GM12878 (cell line): ENCODE data around the gene DLG2. TPM values are rescaled to one million over a fixed set of nuclear protein-coding genes. Genes with fewer than 3 reads are reported as not detected.

ENCODE experiments used
- ATAC-seq: fragments of 200-7000 bp; cut with Tn5 transposase; 3 replicates; pipeline ENCODE4 v1.9.1; 2020; ENCODE audit warnings: mild to moderate bottlenecking, moderate library complexity
- BruUV-seq: library from RNA; stranded (reverse); fragments of 400-500 nt; replicated peaks from 2 replicates; lab custom pipeline; 2021; lab: Mats Ljungman, UMichigan
- CTCF ChIA-PET: fragments of 300-600 bp; sonication (Branson Sonifier 250); formaldehyde crosslinking; extraction: SDS; loops from one replicate; lab custom pipeline; 2021; ENCODE audit warnings: inconsistent platforms; lab: Yijun Ruan, JAX
- POLR2A ChIA-PET: fragments of 350-600 bp; formaldehyde crosslinking; extraction: SDS; loops from one replicate; lab custom pipeline; 2021; ENCODE audit warnings: inconsistent platforms; lab: Charles Lee
- RAD21 ChIA-PET: fragments of 300-600 bp; sonication (Branson Sonifier 250); formaldehyde crosslinking; loops from one replicate; lab custom pipeline; 2023; ENCODE audit warnings: antibody characterized with exemption; ENCODE audit not compliant: unreplicated experiment; lab: Charles Lee
- SMC1A ChIA-PET: fragments of 300-600 bp; sonication (Branson Sonifier 250); formaldehyde crosslinking; loops from one replicate; lab custom pipeline; 2023; ENCODE audit not compliant: unreplicated experiment, uncharacterized antibody; lab: Charles Lee
- DNase-seq: peaks from one replicate; pipeline ENCODE4 v3.0.0-alpha.2; 2011; ENCODE audit warnings: low read depth, low spot score
- FAIRE-seq: peaks from 3 replicates; lab custom pipeline; 2011; peaks lifted over from hg19 to GRCh38; lab: Jason Lieb, UNC
- H2AFZ ChIP-seq: 2 replicates; pipeline ENCODE4 v1.6.0; 2011; ENCODE audit warnings: low read depth, low read length, control low read depth; ENCODE audit not compliant: control insufficient read depth
- H3K27ac ChIP-seq: 2 replicates; pipeline ENCODE4 v1.5.1; 2011; ENCODE audit warnings: control low read depth; ENCODE audit not compliant: control insufficient read depth, insufficient read depth
- H3K27me3 ChIP-seq, 2 experiments: replicated peaks in 1 of 2; 2 replicates each; pipeline versions ENCODE4 v1.6.0 to v1.6.1; 2011; ENCODE audit warnings: low read length in 1 of 2; ENCODE audit not compliant: control insufficient read depth in 2 of 2, insufficient read depth in 2 of 2
- H3K36me3 ChIP-seq, 2 experiments: 2 replicates each; pipeline ENCODE4 v1.5.1; 2011; ENCODE audit warnings: low read length in 1 of 2; ENCODE audit not compliant: control insufficient read depth in 2 of 2, insufficient read depth in 2 of 2
- H3K4me1 ChIP-seq: 2 replicates; pipeline ENCODE4 v1.6.1; 2011; ENCODE audit warnings: mild to moderate bottlenecking, low read length, moderate library complexity, mixed read lengths; ENCODE audit not compliant: control insufficient read depth, insufficient read depth
- H3K4me2 ChIP-seq: 2 replicates; pipeline ENCODE4 v1.6.0; 2011; ENCODE audit warnings: control low read depth; ENCODE audit not compliant: control insufficient read depth, insufficient read depth
- H3K4me3 ChIP-seq: fragments of 200-600 bp; sonication (generic); 2 replicates; pipeline ENCODE4 v1.5.1; 2016
- H3K79me2 ChIP-seq: 2 replicates; pipeline ENCODE4 v1.6.0; 2011; ENCODE audit warnings: low read length; ENCODE audit not compliant: control insufficient read depth, insufficient read depth
- H3K9ac ChIP-seq: 2 replicates; pipeline ENCODE4 v1.8.0; 2011; ENCODE audit warnings: low read length, control low read depth, mixed read lengths; ENCODE audit not compliant: control insufficient read depth, insufficient read depth
- H3K9me3 ChIP-seq: replicated peaks from 3 replicates; pipeline ENCODE4 v1.5.1; 2011; ENCODE audit warnings: mild to moderate bottlenecking, low read length; ENCODE audit not compliant: control insufficient read depth, insufficient read depth
- H4K20me1 ChIP-seq: 2 replicates; pipeline ENCODE4 v1.6.0; 2011; ENCODE audit not compliant: control insufficient read depth, insufficient read depth
- BACH1 ChIP-seq: fragments of 450-650 bp; IDR thresholded peaks from 2 replicates; pipeline ENCODE4 v1.6.1; 2017; ENCODE audit warnings: mild to moderate bottlenecking, borderline replicate concordance
- WGBS: methylation state at CpG from one replicate; pipeline ENCODE4 v1.1.6; 2016; ENCODE audit warnings: low lambda C conversion rate; ENCODE audit not compliant: insufficient replicate concordance, insufficient coverage; ENCODE audit errors: missing lambda C conversion rate; 5-methylcytosine and 5-hydroxymethylcytosine counted together
- in situ Hi-C: fragments of 300-500 bp; cut with MboI; formaldehyde crosslinking; loops from 9 replicates; pipeline ENCODE4 v1.14.3; 2018; ENCODE audit warnings: mixed read lengths
- intact Hi-C: fragments of 100-400 bp; cut with micrococcal nuclease; formaldehyde crosslinking; loops from one replicate; pipeline ENCODE4 v1.14.2; 2022; ENCODE audit not compliant: unreplicated experiment
- polyA plus RNA-seq, 11 experiments: library from polyadenylated mRNA; depleted of rRNA in 4 of 11; unstranded in 6 of 11; stranded (reverse) in 5 of 11; fragments of >200 nt; fragmentation: Nextera tagmentation in 4 of 11; fragmentation: Illumina TruSeq in 1 of 11; extraction: Ambion mirVana in 4 of 11; extraction: Trizol in 1 of 11; gene quantifications; 1 replicate in 1 of 11; 2 replicates in 10 of 11; pipeline versions ENCODE4 v1.2.1 to v1.2.3, GENCODE V29; 2011 to 2016; ENCODE audit warnings: inconsistent platforms in 2 of 11, missing spikeins in 2 of 11, low read depth in 1 of 11
- total RNA-seq, 4 experiments: library from RNA; depleted of rRNA in 3 of 4; stranded (reverse); fragments of >200 nt in 3 of 4; fragmentation: Illumina TruSeq in 1 of 4; extraction: Trizol in 1 of 4; gene quantifications; 2 replicates each; pipeline versions ENCODE4 v1.2.1 to v1.2.3, GENCODE V29; 2013 to 2021
- TF ChIP-seq, protein P1 (sequence below): fragments of 450-650 bp; IDR thresholded peaks from 2 replicates; pipeline ENCODE4 v1.6.1; 2017; ENCODE audit warnings: mild to moderate bottlenecking, moderate library complexity
- TF ChIP-seq, protein P2 (sequence below): IDR thresholded peaks from 2 replicates; pipeline ENCODE4 v1.6.1; 2011; ENCODE audit warnings: low read depth, mild to moderate bottlenecking, low read length, moderate library complexity, borderline replicate concordance; ENCODE audit errors: extremely low read depth

Gene DLG2
- total and polyA plus RNA-seq, 10 of the 15 experiments (the other 5 are each of a cell fraction or from before 2014, with no cell fraction given) = 0.09 to 0.98 (median 0.35) TPM

DNA sequence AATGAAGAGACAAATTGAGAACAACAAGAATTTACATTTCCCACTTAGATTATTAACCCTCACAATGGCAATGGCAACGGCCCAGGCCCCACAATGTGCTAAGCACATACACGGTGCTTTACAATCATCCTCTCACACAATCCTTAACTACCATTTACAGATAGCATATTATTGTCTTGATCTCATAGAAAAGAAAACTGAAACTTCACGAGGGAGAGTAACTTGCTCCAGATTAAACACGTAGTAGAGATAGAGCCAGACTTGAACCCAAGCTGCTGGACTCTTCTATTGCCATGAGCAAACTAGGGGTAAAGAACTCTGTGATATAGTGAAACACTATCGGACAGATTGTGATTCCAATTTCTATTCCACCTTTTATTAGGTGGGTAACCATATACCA, 665.1 kb downstream of the DLG2 start:
- SMC1A ChIA-PET = interaction anchor here (1.2 kb wide), 1 partner anchor 19 kb away, joined by 3 read pairs; no protein-coding TSS in a partner anchor
- H3K4me2 ChIP-seq = no peak overlapping the region
- no peak for TF ChIP-seq BACH1
- CTCF ChIA-PET = no interaction called here
- no peak overlapping the region for H3K9ac ChIP-seq
- H2AFZ ChIP-seq = no peak overlapping the region
- no peaks in the 10 kb centered on the region for H3K4me1 ChIP-seq
- ATAC-seq (no peak), DNase-seq (no peak), FAIRE-seq (no peak)
- no peak overlapping the region for H3K4me3 ChIP-seq
- no peaks in the 10 kb centered on the region for H3K79me2 ChIP-seq
- in situ Hi-C loops = no loop called here
- H3K27ac ChIP-seq = no peak overlapping the region
- 24% methylated on average over 5 of the region's 5 CpGs for WGBS
- BruUV-seq = no TSS peak
- H3K27me3 ChIP-seq = no peaks in the 10 kb centered on the region
- no peaks in the 10 kb centered on the region for H3K9me3 ChIP-seq
- no peaks in the 10 kb centered on the region for H3K36me3 ChIP-seq
- RAD21 ChIA-PET = no interaction called here
- intact Hi-C loops = no loop called here
- no peaks in the 10 kb centered on the region for H4K20me1 ChIP-seq
- POLR2A ChIA-PET = no interaction called here

DNA sequence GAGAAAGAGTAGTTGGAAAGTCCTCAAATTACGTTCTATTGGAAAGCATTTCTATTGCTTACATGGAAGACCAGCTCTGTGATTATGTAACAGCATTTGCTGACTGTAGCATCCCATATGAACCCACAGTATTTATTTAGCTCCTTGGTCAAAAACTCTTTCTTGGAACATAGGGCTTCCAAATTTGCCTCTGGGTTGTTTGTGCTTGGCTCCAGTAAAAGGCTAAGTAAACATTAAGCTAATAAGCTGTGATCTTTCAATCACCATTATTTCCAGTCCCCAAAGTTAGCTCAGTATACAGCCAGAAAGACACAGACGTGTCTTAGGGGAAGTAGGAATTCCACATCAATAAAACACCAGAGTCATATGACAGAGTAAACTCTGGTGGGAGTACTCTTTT, 668.8 kb downstream of the DLG2 start:
- intact Hi-C loops (no loop called here), in situ Hi-C loops (no loop called here)
- DNase-seq (no peak), FAIRE-seq (no peak), ATAC-seq (no peak)
- no peaks in the 10 kb centered on the region for H3K79me2 ChIP-seq
- no peaks in the 10 kb centered on the region for H3K27me3 ChIP-seq
- no peak overlapping the region for H3K9ac ChIP-seq
- H3K4me1 ChIP-seq = no peaks in the 10 kb centered on the region
- no TSS peak for BruUV-seq
- no peaks in the 10 kb centered on the region for H3K36me3 ChIP-seq
- 3% methylated on average over 2 of the region's 2 CpGs for WGBS
- POLR2A ChIA-PET = no interaction called here
- H2AFZ ChIP-seq = no peak overlapping the region
- no peaks in the 10 kb centered on the region for H4K20me1 ChIP-seq
- no peak overlapping the region for H3K4me2 ChIP-seq
- no peak overlapping the region for H3K27ac ChIP-seq
- H3K4me3 ChIP-seq = no peak overlapping the region
- SMC1A ChIA-PET = no interaction called here
- H3K9me3 ChIP-seq = no peaks in the 10 kb centered on the region
- CTCF ChIA-PET = no interaction called here
- RAD21 ChIA-PET = no interaction called here
- TF ChIP-seq, protein P1, sequence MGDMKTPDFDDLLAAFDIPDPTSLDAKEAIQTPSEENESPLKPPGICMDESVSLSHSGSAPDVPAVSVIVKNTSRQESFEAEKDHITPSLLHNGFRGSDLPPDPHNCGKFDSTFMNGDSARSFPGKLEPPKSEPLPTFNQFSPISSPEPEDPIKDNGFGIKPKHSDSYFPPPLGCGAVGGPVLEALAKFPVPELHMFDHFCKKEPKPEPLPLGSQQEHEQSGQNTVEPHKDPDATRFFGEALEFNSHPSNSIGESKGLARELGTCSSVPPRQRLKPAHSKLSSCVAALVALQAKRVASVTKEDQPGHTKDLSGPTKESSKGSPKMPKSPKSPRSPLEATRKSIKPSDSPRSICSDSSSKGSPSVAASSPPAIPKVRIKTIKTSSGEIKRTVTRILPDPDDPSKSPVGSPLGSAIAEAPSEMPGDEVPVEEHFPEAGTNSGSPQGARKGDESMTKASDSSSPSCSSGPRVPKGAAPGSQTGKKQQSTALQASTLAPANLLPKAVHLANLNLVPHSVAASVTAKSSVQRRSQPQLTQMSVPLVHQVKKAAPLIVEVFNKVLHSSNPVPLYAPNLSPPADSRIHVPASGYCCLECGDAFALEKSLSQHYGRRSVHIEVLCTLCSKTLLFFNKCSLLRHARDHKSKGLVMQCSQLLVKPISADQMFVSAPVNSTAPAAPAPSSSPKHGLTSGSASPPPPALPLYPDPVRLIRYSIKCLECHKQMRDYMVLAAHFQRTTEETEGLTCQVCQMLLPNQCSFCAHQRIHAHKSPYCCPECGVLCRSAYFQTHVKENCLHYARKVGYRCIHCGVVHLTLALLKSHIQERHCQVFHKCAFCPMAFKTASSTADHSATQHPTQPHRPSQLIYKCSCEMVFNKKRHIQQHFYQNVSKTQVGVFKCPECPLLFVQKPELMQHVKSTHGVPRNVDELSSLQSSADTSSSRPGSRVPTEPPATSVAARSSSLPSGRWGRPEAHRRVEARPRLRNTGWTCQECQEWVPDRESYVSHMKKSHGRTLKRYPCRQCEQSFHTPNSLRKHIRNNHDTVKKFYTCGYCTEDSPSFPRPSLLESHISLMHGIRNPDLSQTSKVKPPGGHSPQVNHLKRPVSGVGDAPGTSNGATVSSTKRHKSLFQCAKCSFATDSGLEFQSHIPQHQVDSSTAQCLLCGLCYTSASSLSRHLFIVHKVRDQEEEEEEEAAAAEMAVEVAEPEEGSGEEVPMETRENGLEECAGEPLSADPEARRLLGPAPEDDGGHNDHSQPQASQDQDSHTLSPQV = no peak
- TF ChIP-seq, protein P2, sequence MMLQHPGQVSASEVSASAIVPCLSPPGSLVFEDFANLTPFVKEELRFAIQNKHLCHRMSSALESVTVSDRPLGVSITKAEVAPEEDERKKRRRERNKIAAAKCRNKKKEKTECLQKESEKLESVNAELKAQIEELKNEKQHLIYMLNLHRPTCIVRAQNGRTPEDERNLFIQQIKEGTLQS = no peak
